Liver (tissue), 9 donors: ENCODE data around the gene FN1. TPM values are rescaled to one million over a fixed set of nuclear protein-coding genes. Genes with fewer than 3 reads are reported as not detected.

Experiments used
- DNase-seq: peaks from one replicate; pipeline ENCODE4 v3.0.0-alpha.2; 2017; ENCODE audit warnings: low spot score
- H3K27ac ChIP-seq, 2 donors: one replicate each; pipeline ENCODE4 v1.7.0; 2013; ENCODE audit warnings: inconsistent platforms in 2 of 2, low read length in 2 of 2, control low read depth in 1 of 2, low read depth in 1 of 2, mild to moderate bottlenecking in 1 of 2
- H3K27me3 ChIP-seq, 4 donors: one replicate each; pipeline versions ENCODE4 v1.6.1 to v1.7.0; 2013; ENCODE audit warnings: low read length in 3 of 4, inconsistent platforms in 1 of 4, mild to moderate bottlenecking in 1 of 4, moderate library complexity in 1 of 4; ENCODE audit not compliant: control insufficient read depth in 4 of 4, insufficient read depth in 4 of 4
- H3K36me3 ChIP-seq, 4 donors: one replicate each; pipeline versions ENCODE4 v1.6.1 to v1.7.0; 2013; ENCODE audit warnings: low read length in 3 of 4, mild to moderate bottlenecking in 3 of 4, low read depth in 1 of 4, moderate library complexity in 1 of 4; ENCODE audit not compliant: control insufficient read depth in 4 of 4, insufficient read depth in 3 of 4
- H3K4me1 ChIP-seq, 4 donors: one replicate each; pipeline versions ENCODE4 v1.6.1 to v1.7.0; 2013; ENCODE audit warnings: low read length in 3 of 4, mild to moderate bottlenecking in 3 of 4, moderate library complexity in 1 of 4; ENCODE audit not compliant: control insufficient read depth in 4 of 4, insufficient read depth in 4 of 4
- H3K4me3 ChIP-seq, 3 donors: one replicate each; pipeline versions ENCODE4 v1.6.1 to v1.7.0; 2013; ENCODE audit warnings: low read length in 3 of 3, control low read depth in 1 of 3, low read depth in 1 of 3, mild to moderate bottlenecking in 1 of 3
- H3K9ac ChIP-seq, 2 donors: one replicate each; pipeline ENCODE4 v1.7.0; 2013; ENCODE audit warnings: low read length in 2 of 2, mild to moderate bottlenecking in 2 of 2, moderate library complexity in 2 of 2, control low read depth in 1 of 2, low read depth in 1 of 2
- H3K9me3 ChIP-seq, 4 donors: one replicate each; pipeline versions ENCODE4 v1.6.1 to v1.7.0; 2013; ENCODE audit warnings: low read length in 3 of 4; ENCODE audit not compliant: control insufficient read depth in 4 of 4
- ATF3 ChIP-seq: IDR thresholded peaks from 2 replicates; pipeline ENCODE4 v1.6.1; 2016; ENCODE audit warnings: antibody characterized with exemption
- CTCF ChIP-seq: fragments of 150-350 bp; IDR thresholded peaks from 2 replicates; pipeline ENCODE4 v1.5.1; 2017; ENCODE audit warnings: improper control_type of control experiment, low read depth, low read length; ENCODE audit not compliant: missing input control
- EGR1 ChIP-seq, 2 donors: IDR thresholded peaks; 2 replicates each; pipeline ENCODE4 v1.6.1; 2016 to 2018; ENCODE audit warnings: antibody characterized with exemption in 2 of 2, low read depth in 2 of 2
- FOXA1 ChIP-seq: IDR thresholded peaks from 2 replicates; pipeline ENCODE4 v1.6.1; 2016; ENCODE audit warnings: antibody characterized with exemption
- FOXA2 ChIP-seq: IDR thresholded peaks from 2 replicates; pipeline ENCODE4 v1.6.1; 2016; ENCODE audit warnings: antibody characterized with exemption
- GABPA ChIP-seq, 2 donors: IDR thresholded peaks in 1 of 2; conservative IDR thresholded peaks in 1 of 2; 2 replicates each; pipeline ENCODE4 v1.6.1; 2016; ENCODE audit warnings: antibody characterized with exemption in 2 of 2, mild to moderate bottlenecking in 1 of 2, moderate library complexity in 1 of 2
- HNF4A ChIP-seq, 2 donors: conservative IDR thresholded peaks; 2 replicates each; pipeline ENCODE4 v1.6.1; 2016; ENCODE audit warnings: antibody characterized with exemption in 2 of 2, mild to moderate bottlenecking in 2 of 2
- JUND ChIP-seq, 2 donors: IDR thresholded peaks; 2 replicates each; pipeline ENCODE4 v1.6.1; 2016; ENCODE audit warnings: antibody characterized with exemption in 2 of 2
- MAX ChIP-seq: IDR thresholded peaks from 2 replicates; pipeline ENCODE4 v1.6.1; 2016; ENCODE audit warnings: antibody characterized with exemption
- NR2F2 ChIP-seq: IDR thresholded peaks from 2 replicates; pipeline ENCODE4 v1.6.1; 2016; ENCODE audit warnings: antibody characterized with exemption
- RAD21 ChIP-seq, 2 donors: IDR thresholded peaks; 2 replicates each; pipeline ENCODE4 v1.6.1; 2016; ENCODE audit warnings: antibody characterized with exemption in 2 of 2, mild to moderate bottlenecking in 2 of 2
- REST ChIP-seq: IDR thresholded peaks from 2 replicates; pipeline ENCODE4 v1.6.1; 2016; ENCODE audit warnings: antibody characterized with exemption, mild to moderate bottlenecking
- RXRA ChIP-seq, 2 donors: IDR thresholded peaks; 2 replicates each; pipeline ENCODE4 v1.6.1; 2017 to 2018; ENCODE audit warnings: antibody characterized with exemption in 2 of 2, mild to moderate bottlenecking in 1 of 2
- SP1 ChIP-seq: IDR thresholded peaks from 2 replicates; pipeline ENCODE4 v1.6.1; 2018; ENCODE audit warnings: antibody characterized with exemption, mild to moderate bottlenecking
- TAF1 ChIP-seq: conservative IDR thresholded peaks from 2 replicates; pipeline ENCODE4 v1.6.1; 2016; ENCODE audit warnings: antibody characterized with exemption, mild to moderate bottlenecking
- YY1 ChIP-seq: IDR thresholded peaks from 2 replicates; pipeline ENCODE4 v1.6.1; 2016; ENCODE audit warnings: antibody characterized with exemption, mild to moderate bottlenecking
- ZBTB33 ChIP-seq: IDR thresholded peaks from 2 replicates; pipeline ENCODE4 v1.6.1; 2016; ENCODE audit warnings: antibody characterized with exemption
- WGBS: extraction: QIAGEN DNeasy Blood & Tissue Kit; methylation state at CpG from one replicate; pipeline ENCODE4 v1.1.7; 2013; 5-methylcytosine and 5-hydroxymethylcytosine counted together
- polyA plus RNA-seq, 2 donors: library from polyadenylated mRNA; stranded (reverse) in 1 of 2; unstranded in 1 of 2; fragments of 200-250 nt in 1 of 2; fragments of >200 nt in 1 of 2; fragmentation: Nextera tagmentation in 1 of 2; extraction: Ambion mirVana in 1 of 2; gene quantifications; one replicate each; pipeline versions ENCODE4 v1.2.1 to v1.2.3, GENCODE V29; 2013 to 2015
- total RNA-seq, 2 donors: library from RNA; depleted of rRNA; stranded (reverse); fragments of >200 nt; gene quantifications; one replicate each; pipeline ENCODE4 v1.2.3, GENCODE V29; 2014
- donor health status: healthy.
- donor health status: healthy.
- donor health status: healthy.
- donor health status: healthy.
- donor health status: healthy.

Gene FN1
- total and polyA plus RNA-seq, 4 donors, result 545 to 1,402 (median 837) TPM

- Histone ChIP-seq H3K9me3 (no peaks in the 10 kb centered on the region), H3K9ac (no peak overlapping the region), H3K4me3 (no peak overlapping the region), H3K27me3 (no peaks in the 10 kb centered on the region), H3K36me3 (peaks cover 20 to 95% (median 89%) of the 10 kb centered on the region in 4 donors), H3K4me1 (no peaks in the 10 kb centered on the region), H3K27ac (no peak overlapping the region)
- DNase-seq, result no peak
- no peak for TF ChIP-seq FOXA1
- TF ChIP-seq NR2F2, result no peak
- no peak for TF ChIP-seq FOXA2
- TF ChIP-seq HNF4A (conservative IDR thresholded peaks at IDR 0.05), result no peak
- no peak for TF ChIP-seq YY1
- no peak for TF ChIP-seq RAD21 (IDR thresholded peaks at IDR 0.05)
- TF ChIP-seq EGR1 (IDR thresholded peaks at IDR 0.05; ENCODE audit: low read depth in 2 of 2), result no peak
- TF ChIP-seq ATF3, result no peak
- no peak for TF ChIP-seq REST
- TF ChIP-seq RXRA (IDR thresholded peaks at IDR 0.05), result no peak
- no peak for TF ChIP-seq JUND (IDR thresholded peaks at IDR 0.05)
- no peak for TF ChIP-seq SP1
- TF ChIP-seq TAF1, result no peak
- TF ChIP-seq ZBTB33, result no peak
- no peak for TF ChIP-seq CTCF
- no peak for TF ChIP-seq GABPA (IDR thresholded peaks at IDR 0.05 in 1 of 2, conservative IDR thresholded peaks at IDR 0.05 in 1 of 2)
- 93% methylated on average over 3 of the region's 3 CpGs for WGBS
These were observed 57.8 kb downstream of the FN1 start for GRCh38 chr2:215378045-215378444.

GRCh38 chr2:215377283-215377682 lies 58.6 kb downstream of the FN1 start:
- Histone ChIP-seq H3K9me3 (no peaks in the 10 kb centered on the region), H3K4me3 (no peak overlapping the region), H3K36me3 (peaks cover 19 to 95% (median 89%) of the 10 kb centered on the region in 4 donors), H3K9ac (no peak overlapping the region), H3K27me3 (no peaks in the 10 kb centered on the region), H3K4me1 (no peaks in the 10 kb centered on the region), H3K27ac (no peak overlapping the region)
- 93% methylated on average over 2 of the region's 2 CpGs for WGBS
- no peak for TF ChIP-seq FOXA2
- no peak for TF ChIP-seq RAD21 (IDR thresholded peaks at IDR 0.05)
- TF ChIP-seq REST, result no peak
- no peak for TF ChIP-seq MAX
- no peak for TF ChIP-seq JUND (IDR thresholded peaks at IDR 0.05)
- no peak for TF ChIP-seq ZBTB33
- TF ChIP-seq SP1, result no peak
- DNase-seq, result no peak
